ENCODE measurements around the gene HOXB2.
"Not testable (repeated sequence)": the region's sequence is repeated elsewhere in the genome, so short reads cannot be mapped to it uniquely, and the experiment has no call there.

The HOXB2 gene

GRCh38 chr17:48537316-48537715, 7.6 kb downstream of the HOXB2 start:
- no peak for DNase-seq

GRCh38 chr17:48535793-48536559, 8.9 kb downstream of the HOXB2 start:
- not testable (repeated sequence) for DNase-seq

- DNase-seq, result no peak
Observed at GRCh38 chr17:48532261-48532660, 12.6 kb downstream of the HOXB2 start.

GRCh38 chr17:48530887-48531272, 14.0 kb downstream of the HOXB2 start, which contains the start of gene HOXB1:
Gene HOXB1 (minus strand): TSS chr17:48531011. CDS start chr17:48530904, 107 bp downstream.
- DNase-seq, result no peak

GRCh38 chr17:48530208-48530886, 14.6 kb downstream of the HOXB2 start:
- no peak for DNase-seq

GRCh38 chr17:48529683-48530009, 15.3 kb downstream of the HOXB2 start:
- no peak for DNase-seq

- DNase-seq, result no peak
Observed at GRCh38 chr17:48528936-48529682, 15.8 kb downstream of the HOXB2 start.

GRCh38 chr17:48528153-48528935, 16.6 kb downstream of the HOXB2 start:
- DNase-seq, result no peak

- DNase-seq, result no peak
Observed at GRCh38 chr17:48527547-48527932, 17.4 kb downstream of the HOXB2 start.

- DNase-seq, result no peak
Observed at GRCh38 chr17:48526608-48527546, 18.0 kb downstream of the HOXB2 start.

GRCh38 chr17:48523010-48523409, 21.9 kb downstream of the HOXB2 start:
- DNase-seq, result no peak

- DNase-seq, result no peak
Observed at GRCh38 chr17:48522031-48522653, 22.8 kb downstream of the HOXB2 start.

GRCh38 chr17:48520631-48521079, 24.3 kb downstream of the HOXB2 start:
- no peak for DNase-seq

GRCh38 chr17:48519427-48519826, 25.5 kb downstream of the HOXB2 start:
- no peak for DNase-seq

- DNase-seq, result no peak
Observed at GRCh38 chr17:48517478-48517877, 27.4 kb downstream of the HOXB2 start.

- no peak for DNase-seq
Observed at GRCh38 chr17:48515925-48516900, 28.7 kb downstream of the HOXB2 start.

GRCh38 chr17:48514477-48514876, 30.4 kb downstream of the HOXB2 start:
- no peak for DNase-seq

- DNase-seq, result no peak
Observed at GRCh38 chr17:48513666-48514455, 31.0 kb downstream of the HOXB2 start.

- DNase-seq, result no peak
Observed at GRCh38 chr17:48513097-48513496, 31.8 kb downstream of the HOXB2 start.

Data from NCI-H82 (cell line).